NCI-H187 (cell line): ENCODE data around the gene CCDC30.
"Not testable (repeated sequence)": the region's sequence is repeated elsewhere in the genome, so short reads cannot be mapped to it uniquely, and the experiment has no call there.

ENCODE experiments used
- DNase-seq, 2 experiments: peaks; one replicate each; lab custom pipeline; 2025; lab: John Stamatoyannopoulos, UW

CCDC30 gene

DNA sequence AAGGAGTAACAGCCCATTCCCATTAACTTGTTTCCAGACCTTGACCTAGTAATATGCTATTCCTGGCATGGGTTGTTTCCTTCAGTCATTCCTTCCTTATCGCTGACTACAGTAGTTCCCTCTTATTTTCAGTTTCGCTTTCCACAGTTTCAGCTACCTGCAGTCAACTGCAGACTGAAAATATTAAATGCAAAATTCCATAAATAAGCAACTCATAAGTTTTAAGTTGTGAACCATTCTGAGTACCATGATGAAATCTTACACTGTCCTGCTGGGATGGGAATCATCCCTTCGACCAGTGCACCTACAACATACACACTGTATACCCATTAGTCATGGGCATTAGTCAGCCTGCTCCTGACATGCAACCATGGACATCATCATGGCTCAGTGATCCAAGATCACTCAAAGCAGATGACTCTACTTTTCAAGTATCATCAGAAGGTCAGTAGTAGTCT is 66.7 kb downstream of the CCDC30 start:
- no peak for DNase-seq

DNA sequence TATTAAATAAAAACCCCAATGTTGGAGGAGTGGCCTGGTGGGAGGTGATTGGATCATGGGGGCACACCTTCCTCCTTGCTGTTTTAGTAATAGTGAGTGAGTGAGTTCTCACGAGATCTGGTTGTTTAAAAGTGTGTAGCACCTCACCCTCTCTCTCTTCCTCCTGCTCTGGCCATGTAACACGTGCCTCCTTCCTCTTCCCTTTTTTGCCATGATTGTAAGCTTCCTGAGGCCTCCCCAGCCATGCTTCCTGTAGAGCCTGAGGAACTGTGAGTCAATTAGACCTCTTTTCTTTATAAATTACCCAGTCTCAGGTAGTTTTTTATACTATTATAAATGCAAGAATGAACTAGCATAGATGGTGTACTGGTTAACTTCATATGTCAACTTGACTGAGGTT is 68.0 kb downstream of the CCDC30 start:
- DNase-seq = no peak

- no peak for DNase-seq
Measured at GRCh38 chr1:42533101-42533863, 70.2 kb downstream of the CCDC30 start.

GRCh38 chr1:42541104-42541503 is 78.0 kb downstream of the CCDC30 start:
- DNase-seq = no peak

DNA sequence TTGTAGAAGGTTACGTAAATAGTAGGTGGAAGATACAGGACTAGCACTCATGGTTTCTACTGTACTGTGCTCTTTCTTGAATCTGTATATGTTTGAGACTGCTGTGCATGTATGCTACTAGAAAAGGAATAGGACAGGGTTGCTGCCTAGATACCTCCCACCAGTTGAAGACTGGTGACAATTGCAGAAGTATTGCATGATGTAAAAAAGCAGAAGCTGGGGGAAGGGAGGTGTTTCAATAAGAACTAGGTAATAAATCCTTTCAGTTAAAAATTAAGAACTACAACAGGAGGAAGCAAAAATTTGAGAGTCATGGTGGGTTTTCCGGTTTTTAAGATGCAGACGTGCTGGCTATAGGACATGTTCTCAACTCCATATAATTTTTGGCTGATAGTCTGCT is 88.1 kb downstream of the CCDC30 start:
- no peak for DNase-seq

DNA sequence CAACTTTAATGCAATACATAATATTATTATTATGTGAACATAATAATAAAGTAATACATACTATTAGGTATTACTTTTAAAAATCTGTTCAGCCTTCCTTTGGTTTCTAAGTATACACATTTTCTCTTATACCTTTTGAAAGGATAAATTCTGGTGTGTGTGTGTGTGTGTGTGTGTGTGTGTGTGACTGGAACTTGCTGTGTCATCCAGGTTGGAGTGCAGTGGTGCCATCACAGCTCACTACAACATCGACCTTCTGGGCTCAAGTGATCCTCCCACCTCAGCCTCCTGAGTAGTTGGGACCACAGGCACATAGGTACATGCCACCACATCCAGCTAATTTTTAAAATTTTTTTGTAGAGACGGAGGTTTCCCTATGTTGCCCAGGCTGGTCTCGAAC is 88.5 kb downstream of the CCDC30 start:
- no peak for DNase-seq

DNA sequence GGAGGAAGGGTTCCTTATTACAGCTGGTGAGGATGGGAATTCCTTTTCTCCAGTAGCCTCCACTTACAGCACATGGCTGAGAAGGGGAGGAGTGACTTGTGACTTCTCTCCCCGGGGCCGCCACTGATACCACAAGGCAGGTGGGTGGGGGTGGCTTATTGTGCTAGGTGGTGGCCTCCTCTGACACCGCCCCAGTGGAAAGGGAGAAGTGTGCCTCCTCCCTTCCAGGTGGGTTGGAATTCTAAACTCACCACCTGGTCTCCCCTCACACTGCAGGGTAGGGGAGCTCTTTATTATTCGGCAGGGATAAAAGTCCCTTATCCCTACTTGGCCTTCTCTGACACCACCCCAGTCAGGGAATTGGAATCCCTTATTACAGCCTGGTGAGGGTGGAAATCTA is 89.5 kb downstream of the CCDC30 start:
- no peak for DNase-seq

GRCh38 chr1:42557230-42557851 is 94.3 kb downstream of the CCDC30 start:
- DNase-seq = no peak

GRCh38 chr1:42567038-42567437 is 104.0 kb downstream of the CCDC30 start:
- no peak for DNase-seq

DNA sequence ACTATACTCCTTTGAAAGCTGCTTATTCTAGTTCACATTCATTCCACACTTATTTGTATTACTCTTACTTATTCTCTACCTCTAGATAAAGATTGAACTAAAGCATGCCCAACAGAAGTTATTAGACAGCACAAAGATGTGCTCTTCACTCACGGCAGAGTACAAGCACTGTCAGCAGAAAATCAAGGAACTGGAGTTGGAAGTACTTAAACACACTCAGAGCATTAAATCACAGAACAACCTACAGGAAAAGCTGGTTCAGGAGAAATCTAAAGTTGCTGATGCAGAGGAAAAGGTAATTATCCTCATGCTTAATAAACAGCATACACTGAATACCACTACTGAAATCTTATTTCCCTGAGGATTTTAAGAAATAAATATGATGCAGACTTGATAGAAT is 113.8 kb downstream of the CCDC30 start:
- no peak for DNase-seq

DNA sequence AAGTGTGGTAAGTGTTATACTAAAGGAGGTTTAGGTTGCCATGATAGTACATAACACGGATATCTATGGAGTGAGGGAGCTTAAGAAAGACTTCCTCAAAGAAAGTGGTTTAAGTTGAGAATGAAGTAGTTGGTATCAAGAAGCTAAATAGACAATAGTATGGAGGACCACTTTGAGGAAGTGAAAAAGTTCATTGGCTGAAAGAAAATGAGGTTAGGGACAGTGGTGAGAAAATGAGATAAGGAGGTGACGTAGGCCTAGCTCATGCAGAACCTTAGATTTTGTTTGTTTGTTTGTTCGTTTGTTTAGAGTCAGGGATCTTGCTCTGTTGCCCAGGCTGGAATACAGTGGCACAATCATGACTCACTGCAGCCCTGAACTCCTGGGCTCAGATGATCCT is 122.9 kb downstream of the CCDC30 start:
- no peak for DNase-seq

DNA sequence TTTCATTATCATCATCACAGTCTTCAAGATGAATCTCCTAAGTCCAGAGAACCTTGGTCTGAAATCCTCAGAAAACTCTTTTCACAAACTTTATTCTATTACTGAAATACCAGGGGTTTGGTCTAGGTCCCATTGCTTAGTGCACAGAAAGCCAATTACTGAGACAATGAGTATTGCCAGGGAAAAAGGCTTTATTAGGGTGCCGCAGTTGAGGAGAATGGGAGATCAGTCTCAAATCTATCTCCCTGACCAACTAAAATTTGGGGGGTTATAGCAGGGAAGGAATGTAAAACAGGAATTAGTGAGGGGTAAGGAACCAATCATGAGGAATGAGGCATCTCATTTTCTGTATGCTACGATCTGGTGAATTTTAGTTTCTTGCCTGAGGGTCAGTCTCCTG is 124.7 kb downstream of the CCDC30 start:
- no peak for DNase-seq

GRCh38 chr1:42592811-42593210 is 129.7 kb downstream of the CCDC30 start:
- DNase-seq = no peak

- DNase-seq = no peak
Measured at GRCh38 chr1:42593486-42594100, 130.5 kb downstream of the CCDC30 start.

DNA sequence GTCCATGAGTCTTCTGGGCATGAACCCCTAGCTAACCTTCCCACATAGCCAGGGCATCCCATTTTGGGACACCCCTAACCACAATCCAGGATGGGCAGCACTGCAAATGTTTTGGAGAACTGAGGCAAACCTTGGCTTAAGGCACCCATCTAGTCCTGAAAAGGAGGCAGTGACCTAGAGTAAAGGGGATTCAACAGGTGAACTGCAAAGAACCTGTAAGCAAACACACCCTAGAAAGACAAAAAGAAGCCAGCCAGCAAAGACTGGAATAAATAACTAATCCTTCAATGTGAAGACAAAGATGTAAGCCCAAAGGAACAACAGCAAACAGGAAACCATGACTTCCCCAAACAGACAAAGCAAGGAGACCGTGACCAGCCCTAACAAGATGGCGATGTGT is 138.4 kb downstream of the CCDC30 start:
- no peak for DNase-seq

- DNase-seq = no peak
Measured at GRCh38 chr1:42613803-42614131, 150.7 kb downstream of the CCDC30 start.

GRCh38 chr1:42618866-42619265 is 155.8 kb downstream of the CCDC30 start:
- DNase-seq = no peak

- DNase-seq = no peak
Measured at GRCh38 chr1:42620307-42620706, 157.2 kb downstream of the CCDC30 start.

DNA sequence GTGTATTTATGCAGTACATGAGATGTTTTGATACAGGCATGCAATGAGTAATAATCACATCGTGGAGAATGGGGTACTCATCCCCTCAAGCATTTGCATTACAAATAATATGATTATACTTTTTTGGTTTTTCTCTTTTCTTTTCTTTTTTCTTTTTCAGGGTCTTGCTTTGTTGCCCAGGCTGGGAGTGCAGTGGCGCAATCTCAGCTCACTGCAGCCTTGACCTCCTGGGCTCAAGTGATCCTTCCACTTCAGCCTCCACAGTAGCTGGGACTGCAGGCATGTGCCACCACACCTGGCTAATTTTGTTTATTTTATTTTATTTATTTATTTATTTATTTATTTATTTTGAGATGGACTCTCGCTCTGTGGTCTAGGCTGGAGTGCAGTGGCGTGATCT is 158.1 kb downstream of the CCDC30 start:
- DNase-seq = not testable (repeated sequence)

DNA sequence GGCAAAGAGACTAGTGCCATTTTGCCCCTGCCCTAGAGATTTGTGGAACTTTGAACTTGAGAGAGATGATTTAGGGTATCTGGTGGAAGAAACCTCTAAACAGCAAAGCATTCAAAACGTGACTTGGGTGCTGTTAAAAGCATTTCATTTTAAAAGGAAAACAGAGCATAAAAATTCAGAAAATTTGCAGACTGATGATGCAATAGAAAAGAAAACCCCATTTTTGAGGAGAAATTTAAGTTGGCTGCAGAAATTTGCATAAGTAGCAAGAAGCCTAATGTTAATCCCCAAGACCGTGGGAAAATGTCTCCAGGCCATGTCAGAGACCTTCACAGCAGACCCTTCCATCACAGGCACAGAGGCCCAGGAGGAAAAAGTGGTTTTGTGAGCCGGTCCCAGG is 164.1 kb downstream of the CCDC30 start:
- DNase-seq = not testable (repeated sequence)

GRCh38 chr1:42639116-42639515 is 176.0 kb downstream of the CCDC30 start:
- no peak for DNase-seq

GRCh38 chr1:42646056-42646455 is 183.0 kb downstream of the CCDC30 start:
- DNase-seq = no peak

DNA sequence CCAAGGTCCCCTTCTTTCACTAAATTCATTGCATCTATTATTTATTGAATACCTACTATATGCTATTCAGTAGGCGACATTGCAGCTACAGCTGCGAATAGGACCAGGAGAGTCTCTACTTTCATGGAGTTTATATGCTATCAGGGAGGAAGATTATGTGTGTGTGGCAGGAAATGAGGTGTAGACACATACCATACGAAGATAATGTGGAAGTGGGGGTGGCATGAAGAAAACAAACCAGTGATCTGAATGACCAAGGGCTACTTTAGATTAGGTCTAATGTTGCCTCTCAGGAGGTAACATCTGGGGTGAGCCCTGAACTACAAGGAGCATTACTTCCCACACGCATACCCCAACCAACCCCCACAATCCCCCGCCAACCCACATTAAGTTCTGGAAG is 194.1 kb downstream of the CCDC30 start:
- no peak for DNase-seq
